H1 (cell line): ENCODE measurements around the gene HADHB. TPM values are rescaled to one million over a fixed set of nuclear protein-coding genes. Genes with fewer than 3 reads are reported as not detected.
"Not testable (repeated sequence)": the region's sequence is repeated elsewhere in the genome, so short reads cannot be mapped to it uniquely, and the experiment has no call there.

Source experiments
- CTCF ChIA-PET: fragments of 300-600 bp; sonication (Branson Sonifier 250); formaldehyde crosslinking; loops from one replicate; lab custom pipeline; 2021; ENCODE audit not compliant: partially characterized antibody; lab: Charles Lee
- POLR2A ChIA-PET: fragments of 300-600 bp; sonication (Branson Sonifier 250); formaldehyde crosslinking; loops from one replicate; lab custom pipeline; 2021; ENCODE audit warnings: inconsistent platforms; ENCODE audit not compliant: partially characterized antibody; lab: Charles Lee
- DNase-seq, 2 experiments: peaks; one replicate each; pipeline versions ENCODE4 v3.0.0 to v3.0.0-alpha.2; 2010 to 2022; ENCODE audit warnings: low spot score in 2 of 2, low read depth in 1 of 2, mixed read lengths in 1 of 2
- FAIRE-seq: peaks from 2 replicates; lab custom pipeline; 2011; peaks lifted over from hg19 to GRCh38; lab: Jason Lieb, UNC
- H2AFZ ChIP-seq: 2 replicates; pipeline ENCODE4 v1.8.1; 2012; ENCODE audit warnings: low read length, inconsistent platforms
- H2AK5ac ChIP-seq: 2 replicates; pipeline ENCODE4 v1.6.1; 2013; ENCODE audit warnings: low read depth, low read length
- H2BK120ac ChIP-seq: replicated peaks from 2 replicates; pipeline ENCODE3; 2013; ENCODE audit warnings: low read depth, low read length, inconsistent platforms
- H2BK12ac ChIP-seq: 2 replicates; pipeline ENCODE4 v1.6.1; 2013; ENCODE audit warnings: low read depth, low read length
- H2BK15ac ChIP-seq: 2 replicates; pipeline ENCODE4 v1.6.1; 2013; ENCODE audit warnings: low read length
- H2BK20ac ChIP-seq: 2 replicates; pipeline ENCODE4 v1.6.1; 2013; ENCODE audit warnings: low read length
- H2BK5ac ChIP-seq: 2 replicates; pipeline ENCODE4 v1.6.1; 2013; ENCODE audit warnings: low read depth, low read length
- H3K14ac ChIP-seq: 2 replicates; pipeline ENCODE4 v1.6.1; 2013; ENCODE audit warnings: inconsistent platforms; ENCODE audit not compliant: insufficient read length
- H3K18ac ChIP-seq: 2 replicates; pipeline ENCODE4 v1.6.1; 2013; ENCODE audit warnings: low read length; ENCODE audit errors: extremely low read depth
- H3K23ac ChIP-seq: 2 replicates; pipeline ENCODE4 v1.6.1; 2013; ENCODE audit warnings: inconsistent platforms; ENCODE audit not compliant: insufficient read length
- H3K23me2 ChIP-seq: 2 replicates; pipeline ENCODE4 v1.6.1; 2013; ENCODE audit warnings: low read depth, low read length
- H3K27ac ChIP-seq: 2 replicates; pipeline ENCODE4 v1.6.1; 2011; ENCODE audit warnings: low read depth, low read length, inconsistent platforms
- H3K27me3 ChIP-seq, 4 experiments: replicated peaks in 1 of 4; 1 replicate in 1 of 4; 2 replicates in 3 of 4; pipeline versions ENCODE4 v1.6.1 to v1.8.1; 2011 to 2013; ENCODE audit warnings: low read length in 3 of 4, mild to moderate bottlenecking in 3 of 4, inconsistent platforms in 2 of 4, mixed read lengths in 2 of 4, moderate library complexity in 1 of 4; ENCODE audit not compliant: control insufficient read depth in 3 of 4, insufficient read depth in 3 of 4; ENCODE audit errors: extremely low read depth in 1 of 4
- H3K36me3 ChIP-seq, 4 experiments: 2 replicates each; pipeline versions ENCODE4 v1.6.1 to v1.8.1; 2011 to 2013; ENCODE audit warnings: mild to moderate bottlenecking in 4 of 4, low read length in 3 of 4, moderate library complexity in 2 of 4, control low read depth in 1 of 4, inconsistent platforms in 1 of 4; ENCODE audit not compliant: insufficient read depth in 4 of 4, control insufficient read depth in 2 of 4
- H3K4ac ChIP-seq: replicated peaks from 2 replicates; pipeline ENCODE3; 2013; ENCODE audit warnings: low read length, low read depth, mixed read lengths, inconsistent platforms; ENCODE audit not compliant: insufficient read length
- H3K4me1 ChIP-seq, 4 experiments: replicated peaks in 1 of 4; 1 replicate in 1 of 4; 2 replicates in 3 of 4; pipeline versions ENCODE4 v1.6.1 to v1.8.1; 2011 to 2013; ENCODE audit warnings: low read length in 3 of 4, inconsistent platforms in 2 of 4, mixed read lengths in 1 of 4; ENCODE audit not compliant: insufficient read depth in 4 of 4, control insufficient read depth in 3 of 4
- H3K4me2 ChIP-seq, 2 experiments: 2 replicates each; pipeline versions ENCODE4 v1.6.1 to v1.8.1; 2011 to 2013; ENCODE audit warnings: low read depth in 2 of 2, low read length in 2 of 2, control low read depth in 1 of 2, inconsistent platforms in 1 of 2, mild to moderate bottlenecking in 1 of 2; ENCODE audit not compliant: insufficient read depth in 1 of 2
- H3K4me3 ChIP-seq, 4 experiments: fragments of 200-600, 300-600 bp in 1 of 4; sonication (generic), shearing (Covaris generic), sonication (Bioruptor Twin) in 1 of 4; 2 replicates each; pipeline versions ENCODE4 v1.5.1 to v1.8.1; 2011 to 2016; ENCODE audit warnings: low read length in 4 of 4, low read depth in 3 of 4, control low read depth in 2 of 4, inconsistent platforms in 2 of 4, mild to moderate bottlenecking in 2 of 4, mixed read lengths in 1 of 4, moderate library complexity in 1 of 4; ENCODE audit not compliant: insufficient read depth in 2 of 4; ENCODE audit errors: extremely low read depth in 1 of 4
- H3K56ac ChIP-seq: replicated peaks from 2 replicates; pipeline ENCODE3; 2013; ENCODE audit warnings: low read depth, mild to moderate bottlenecking, mixed read lengths, low read length, inconsistent platforms; ENCODE audit not compliant: insufficient read length
- H3K79me1 ChIP-seq: 2 replicates; pipeline ENCODE4 v1.6.1; 2013; ENCODE audit warnings: low read depth, low read length, control low read depth
- H3K79me2 ChIP-seq, 2 experiments: 2 replicates each; pipeline versions ENCODE4 v1.6.1 to v1.8.1; 2012 to 2013; ENCODE audit warnings: low read length in 2 of 2, mild to moderate bottlenecking in 2 of 2, inconsistent platforms in 1 of 2; ENCODE audit not compliant: insufficient read depth in 2 of 2, control insufficient read depth in 1 of 2
- H3K9ac ChIP-seq, 4 experiments: replicated peaks in 1 of 4; 1 replicate in 1 of 4; 2 replicates in 3 of 4; pipeline versions ENCODE4 v1.6.1 to v1.8.1; 2011 to 2013; ENCODE audit warnings: low read depth in 3 of 4, low read length in 3 of 4, control low read depth in 2 of 4, mild to moderate bottlenecking in 2 of 4, moderate library complexity in 2 of 4, inconsistent platforms in 1 of 4; ENCODE audit errors: extremely low read depth in 1 of 4
- H3K9me3 ChIP-seq, 2 experiments: 2 replicates each; pipeline versions ENCODE4 v1.6.1 to v1.8.1; 2012 to 2013; ENCODE audit warnings: mild to moderate bottlenecking in 2 of 2, moderate library complexity in 2 of 2, control low read depth in 1 of 2, inconsistent platforms in 1 of 2, low read depth in 1 of 2, low read length in 1 of 2, mixed read lengths in 1 of 2; ENCODE audit not compliant: insufficient read depth in 2 of 2
- H4K20me1 ChIP-seq, 2 experiments: replicated peaks in 1 of 2; 2 replicates each; pipeline versions ENCODE3 to v1.8.1; 2011 to 2013; ENCODE audit warnings: inconsistent platforms in 2 of 2, low read length in 2 of 2, mild to moderate bottlenecking in 1 of 2; ENCODE audit not compliant: insufficient read depth in 2 of 2, control insufficient read depth in 1 of 2
- H4K5ac ChIP-seq: 2 replicates; pipeline ENCODE4 v1.6.1; 2013; ENCODE audit warnings: low read length, low read depth, mixed read lengths, inconsistent platforms; ENCODE audit not compliant: insufficient read length
- H4K8ac ChIP-seq: 2 replicates; pipeline ENCODE4 v1.8.0; 2013; ENCODE audit warnings: mild to moderate bottlenecking, moderate library complexity, low read length, inconsistent platforms; ENCODE audit not compliant: insufficient read depth; ENCODE audit errors: extremely low read depth
- H4K91ac ChIP-seq: replicated peaks from 2 replicates; pipeline ENCODE3; 2013; ENCODE audit warnings: low read length, mixed read lengths, inconsistent platforms; ENCODE audit not compliant: insufficient read length
- polyA plus RNA-seq, 7 experiments: library from polyadenylated mRNA; depleted of rRNA in 3 of 7; stranded (reverse) in 5 of 7; unstranded in 2 of 7; fragments of >200 nt in 5 of 7; fragments of 200-250 nt in 2 of 7; gene quantifications; 1 replicate in 5 of 7; 2 replicates in 1 of 7; 4 replicates in 1 of 7; pipeline versions ENCODE4 v1.2.1 to v1.2.3, GENCODE V29; 2011 to 2013; ENCODE audit warnings: missing spikeins in 2 of 7, mixed read lengths in 2 of 7
- total RNA-seq: library from RNA; stranded (reverse); fragmentation: NEBNext Ultra II Directional; extraction: Animal tissue kit (Norgen Biotek cat#: 25700); gene quantifications from 2 replicates; pipeline ENCODE4 v1.2.1, GENCODE V29; 2021

Gene HADHB
- total and polyA plus RNA-seq, 2 of the 8 experiments (the other 6 are each of a cell fraction or from before 2014, with no cell fraction given), result 47.7 to 52.3 TPM

GRCh38 chr2:26324479-26324878 lies 79.7 kb downstream of the HADHB start:
- ChIA-PET POLR2A (interaction anchor here (1.1 kb wide), 1 partner anchor 23 kb away, joined by 3 read pairs; no protein-coding TSS in a partner anchor), CTCF (interaction anchor here (1.5 to 1.9 kb wide), 2 partner anchors 9 to 10 kb away, joined by 3 to 4 read pairs; no protein-coding TSS in a partner anchor)
- not testable (repeated sequence) for H4K20me1 ChIP-seq, H3K18ac ChIP-seq, H3K4me1 ChIP-seq, H4K8ac ChIP-seq, H3K23ac ChIP-seq, H2AK5ac ChIP-seq, H3K9ac ChIP-seq, H4K5ac ChIP-seq, H3K56ac ChIP-seq, H4K91ac ChIP-seq, H2BK20ac ChIP-seq, H2BK5ac ChIP-seq, H3K4me2 ChIP-seq, H3K79me2 ChIP-seq, H2BK12ac ChIP-seq, H3K9me3 ChIP-seq, H2BK120ac ChIP-seq, H3K36me3 ChIP-seq, H3K14ac ChIP-seq, H3K27me3 ChIP-seq, H3K79me1 ChIP-seq, H2BK15ac ChIP-seq, H3K4ac ChIP-seq, H3K23me2 ChIP-seq, DNase-seq, FAIRE-seq, H3K4me3 ChIP-seq, H2AFZ ChIP-seq, H3K27ac ChIP-seq
